Fibroblast of skin of left quadriceps (primary cell): ENCODE measurements around the gene NHSL2.
A peak's percentile ranks its signal among the peaks of the same experiment; 100 is the strongest.

Source experiments
- DNase-seq, 2 experiments: peaks; one replicate each; pipeline ENCODE4 v3.0.0-alpha.2; 2013; ENCODE audit warnings: low read depth in 2 of 2

Gene NHSL2

GRCh38 chrX:72128183-72128834, 217.7 kb downstream of the NHSL2 start:
- DNase-seq: no peak

GRCh38 chrX:72128881-72129280, 218.2 kb downstream of the NHSL2 start:
- no peak for DNase-seq

GRCh38 chrX:72129661-72130060, 219.0 kb downstream of the NHSL2 start:
- DNase-seq: no peak

- DNase-seq: no peak
Measured at GRCh38 chrX:72130156-72130761, 219.6 kb downstream of the NHSL2 start.

GRCh38 chrX:72130762-72131250, 220.2 kb downstream of the NHSL2 start:
- no peak for DNase-seq

GRCh38 chrX:72131317-72132294, 221.0 kb downstream of the NHSL2 start, which contains the start of gene RTL5:
TSS of gene RTL5 (minus strand) at chrX:72131915.
- DNase-seq: peak; percentile 66 to 68

GRCh38 chrX:72132456-72132855, 221.8 kb downstream of the NHSL2 start:
- no peak for DNase-seq

GRCh38 chrX:72133851-72134546, 223.4 kb downstream of the NHSL2 start:
- no peak for DNase-seq

- no peak for DNase-seq
Measured at GRCh38 chrX:72137846-72138495, 227.3 kb downstream of the NHSL2 start.

GRCh38 chrX:72139538-72139937, 228.9 kb downstream of the NHSL2 start:
- no peak for DNase-seq

- no peak for DNase-seq
Measured at GRCh38 chrX:72141372-72142004, 230.8 kb downstream of the NHSL2 start.

- no peak for DNase-seq
Measured at GRCh38 chrX:72142094-72142793, 231.6 kb downstream of the NHSL2 start.

- DNase-seq: no peak
Measured at GRCh38 chrX:72142794-72143608, 232.4 kb downstream of the NHSL2 start.

GRCh38 chrX:72143609-72143907, 232.9 kb downstream of the NHSL2 start:
- DNase-seq: no peak

GRCh38 chrX:72145181-72145580, 234.5 kb downstream of the NHSL2 start:
- no peak for DNase-seq

GRCh38 chrX:72146527-72146926, 235.9 kb downstream of the NHSL2 start:
- no peak for DNase-seq

- DNase-seq: no peak
Measured at GRCh38 chrX:72158773-72159172, 248.1 kb downstream of the NHSL2 start.

- DNase-seq: no peak
Measured at GRCh38 chrX:72159769-72160168, 249.1 kb downstream of the NHSL2 start.

- no peak for DNase-seq
Measured at GRCh38 chrX:72165551-72165950, 254.9 kb downstream of the NHSL2 start.
